Measurements from ENCODE around the gene CLEC4G. TPM values are rescaled to one million over a fixed set of nuclear protein-coding genes. Genes with fewer than 3 reads are reported as not detected.

CLEC4G gene
- total and polyA plus RNA-seq, 2 of the 13 experiments (the other 11 are each of a cell fraction or from before 2014, with no cell fraction given), result not detected

DNA sequence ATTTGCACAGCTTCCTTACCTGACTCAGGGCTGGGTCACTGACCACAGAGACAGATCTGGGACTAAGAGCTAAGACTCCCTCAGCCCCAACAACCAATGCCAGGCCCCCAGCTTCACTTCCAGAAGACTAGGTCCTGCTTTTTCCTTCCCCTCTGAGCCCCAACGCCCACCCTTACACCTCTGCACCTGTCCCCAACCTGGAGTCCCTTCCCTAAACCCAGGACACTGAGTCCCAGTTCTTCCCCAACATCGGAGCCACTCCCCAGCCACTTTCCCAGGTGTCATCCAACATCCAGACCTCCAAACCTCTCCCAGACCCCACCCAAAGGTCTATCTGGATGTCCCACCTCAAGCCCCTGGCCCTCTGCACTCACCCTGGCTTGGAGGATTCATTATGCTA, 32.9 kb downstream of the CLEC4G start (continued):
- TF ChIP-seq, protein P1, sequence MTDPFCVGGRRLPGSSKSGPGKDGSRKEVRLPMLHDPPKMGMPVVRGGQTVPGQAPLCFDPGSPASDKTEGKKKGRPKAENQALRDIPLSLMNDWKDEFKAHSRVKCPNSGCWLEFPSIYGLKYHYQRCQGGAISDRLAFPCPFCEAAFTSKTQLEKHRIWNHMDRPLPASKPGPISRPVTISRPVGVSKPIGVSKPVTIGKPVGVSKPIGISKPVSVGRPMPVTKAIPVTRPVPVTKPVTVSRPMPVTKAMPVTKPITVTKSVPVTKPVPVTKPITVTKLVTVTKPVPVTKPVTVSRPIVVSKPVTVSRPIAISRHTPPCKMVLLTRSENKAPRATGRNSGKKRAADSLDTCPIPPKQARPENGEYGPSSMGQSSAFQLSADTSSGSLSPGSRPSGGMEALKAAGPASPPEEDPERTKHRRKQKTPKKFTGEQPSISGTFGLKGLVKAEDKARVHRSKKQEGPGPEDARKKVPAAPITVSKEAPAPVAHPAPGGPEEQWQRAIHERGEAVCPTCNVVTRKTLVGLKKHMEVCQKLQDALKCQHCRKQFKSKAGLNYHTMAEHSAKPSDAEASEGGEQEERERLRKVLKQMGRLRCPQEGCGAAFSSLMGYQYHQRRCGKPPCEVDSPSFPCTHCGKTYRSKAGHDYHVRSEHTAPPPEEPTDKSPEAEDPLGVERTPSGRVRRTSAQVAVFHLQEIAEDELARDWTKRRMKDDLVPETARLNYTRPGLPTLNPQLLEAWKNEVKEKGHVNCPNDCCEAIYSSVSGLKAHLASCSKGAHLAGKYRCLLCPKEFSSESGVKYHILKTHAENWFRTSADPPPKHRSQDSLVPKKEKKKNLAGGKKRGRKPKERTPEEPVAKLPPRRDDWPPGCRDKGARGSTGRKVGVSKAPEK (CRISPR knock-in tag; IDR thresholded peaks at IDR 0.05; ENCODE audit: borderline replicate concordance), result no peak
- TF ChIP-seq, protein P2, sequence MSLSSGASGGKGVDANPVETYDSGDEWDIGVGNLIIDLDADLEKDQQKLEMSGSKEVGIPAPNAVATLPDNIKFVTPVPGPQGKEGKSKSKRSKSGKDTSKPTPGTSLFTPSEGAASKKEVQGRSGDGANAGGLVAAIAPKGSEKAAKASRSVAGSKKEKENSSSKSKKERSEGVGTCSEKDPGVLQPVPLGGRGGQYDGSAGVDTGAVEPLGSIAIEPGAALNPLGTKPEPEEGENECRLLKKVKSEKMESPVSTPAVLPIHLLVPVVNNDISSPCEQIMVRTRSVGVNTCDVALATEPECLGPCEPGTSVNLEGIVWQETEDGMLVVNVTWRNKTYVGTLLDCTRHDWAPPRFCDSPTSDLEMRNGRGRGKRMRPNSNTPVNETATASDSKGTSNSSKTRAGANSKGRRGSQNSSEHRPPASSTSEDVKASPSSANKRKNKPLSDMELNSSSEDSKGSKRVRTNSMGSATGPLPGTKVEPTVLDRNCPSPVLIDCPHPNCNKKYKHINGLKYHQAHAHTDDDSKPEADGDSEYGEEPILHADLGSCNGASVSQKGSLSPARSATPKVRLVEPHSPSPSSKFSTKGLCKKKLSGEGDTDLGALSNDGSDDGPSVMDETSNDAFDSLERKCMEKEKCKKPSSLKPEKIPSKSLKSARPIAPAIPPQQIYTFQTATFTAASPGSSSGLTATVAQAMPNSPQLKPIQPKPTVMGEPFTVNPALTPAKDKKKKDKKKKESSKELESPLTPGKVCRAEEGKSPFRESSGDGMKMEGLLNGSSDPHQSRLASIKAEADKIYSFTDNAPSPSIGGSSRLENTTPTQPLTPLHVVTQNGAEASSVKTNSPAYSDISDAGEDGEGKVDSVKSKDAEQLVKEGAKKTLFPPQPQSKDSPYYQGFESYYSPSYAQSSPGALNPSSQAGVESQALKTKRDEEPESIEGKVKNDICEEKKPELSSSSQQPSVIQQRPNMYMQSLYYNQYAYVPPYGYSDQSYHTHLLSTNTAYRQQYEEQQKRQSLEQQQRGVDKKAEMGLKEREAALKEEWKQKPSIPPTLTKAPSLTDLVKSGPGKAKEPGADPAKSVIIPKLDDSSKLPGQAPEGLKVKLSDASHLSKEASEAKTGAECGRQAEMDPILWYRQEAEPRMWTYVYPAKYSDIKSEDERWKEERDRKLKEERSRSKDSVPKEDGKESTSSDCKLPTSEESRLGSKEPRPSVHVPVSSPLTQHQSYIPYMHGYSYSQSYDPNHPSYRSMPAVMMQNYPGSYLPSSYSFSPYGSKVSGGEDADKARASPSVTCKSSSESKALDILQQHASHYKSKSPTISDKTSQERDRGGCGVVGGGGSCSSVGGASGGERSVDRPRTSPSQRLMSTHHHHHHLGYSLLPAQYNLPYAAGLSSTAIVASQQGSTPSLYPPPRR (CRISPR knock-in tag; IDR thresholded peaks at IDR 0.05; ENCODE audit: borderline replicate concordance), result no peak

DNA sequence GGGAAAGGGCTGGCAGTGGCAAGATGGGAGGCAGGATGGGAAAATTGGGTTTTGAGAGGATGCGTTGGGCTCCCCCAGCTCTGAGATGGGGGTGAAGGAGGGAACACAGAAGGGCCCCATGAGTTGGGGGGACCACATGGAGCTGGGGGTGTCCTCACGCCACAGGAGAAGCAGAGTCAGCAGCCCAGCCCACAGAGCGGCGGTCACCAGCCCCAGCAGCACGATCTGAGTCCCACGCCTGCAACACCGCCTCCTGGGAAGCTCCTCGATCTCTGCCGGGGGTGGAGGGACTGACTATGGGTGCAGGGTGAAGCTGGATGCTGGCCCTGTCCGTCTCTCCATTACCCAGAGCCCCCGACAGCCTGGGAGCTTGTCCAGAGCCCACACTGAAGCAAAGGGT, 33.3 kb downstream of the CLEC4G start:
- intact Hi-C loops (cut with micrococcal nuclease; ENCODE audit: unreplicated experiment), result no loop called here
- in situ Hi-C loops (cut with HindIII; ENCODE audit: extremely low pct_ligation_motif_present, low pct_unique_long_range_greater_than_20kb), result no loop called here
- ChIA-PET POLR2A (no interaction called here), CTCF (ENCODE audit: low intra/inter-chr PET ratio, low total read pairs) (no interaction called here)
- Histone ChIP-seq H3K79me2 (ENCODE audit: insufficient read depth, low read length) (no peaks in the 10 kb centered on the region), H2AFZ (ENCODE audit: low read length) (no peak overlapping the region), H3K27me3 (ENCODE audit: control insufficient read depth in 1 of 2, insufficient read depth in 2 of 2, low read length in 2 of 2) (peaks cover 0 to 24% of the 10 kb centered on the region in 2 experiments; a peak in 2 of 5 replicates), H3K9ac (ENCODE audit: insufficient read depth, low read depth, low read length) (no peak overlapping the region), H3K9me3 (ENCODE audit: low read length) (no peaks in the 10 kb centered on the region), H4K20me1 (ENCODE audit: insufficient read depth, low read length) (no peaks in the 10 kb centered on the region), H3K4me1 (ENCODE audit: insufficient read depth, low read length) (peaks cover 11% of the 10 kb centered on the region), H3K36me3 (replicated peaks in 1 of 2; ENCODE audit: control insufficient read depth in 1 of 2, insufficient read depth in 2 of 2, low read length in 2 of 2) (no peaks in the 10 kb centered on the region), H3K4me3 (replicated peaks in 1 of 3; ENCODE audit: insufficient read depth in 1 of 3, low read depth in 2 of 3, low read length in 3 of 3) (no peak overlapping the region), H3K4me2 (ENCODE audit: low read depth, low read length) (no peak overlapping the region), H3K27ac (ENCODE audit: extremely low read length, insufficient read depth, low read length) (no peak overlapping the region)
- no peak; the same call in 2 of the 3 replicates for ATAC-seq
- BruUV-seq (replicated peaks), result no TSS peak
- 54% methylated on average over 1 of the region's 11 CpGs for WGBS (ENCODE audit: low lambda C conversion rate)
- no peak for FAIRE-seq
- no peak for DNase-seq (ENCODE audit: low spot score)
- TF ChIP-seq ZNF619 (CRISPR knock-in tag; IDR thresholded peaks at IDR 0.05) (no peak), ZNF121 (CRISPR knock-in tag; IDR thresholded peaks at IDR 0.05) (no peak), HOXA3 (CRISPR knock-in tag; IDR thresholded peaks at IDR 0.05) (no peak), ZBTB7B (CRISPR knock-in tag; IDR thresholded peaks at IDR 0.05) (no peak), FOXK1 (CRISPR knock-in tag; IDR thresholded peaks at IDR 0.05; ENCODE audit: borderline replicate concordance, low read depth) (no peak), SATB2 (CRISPR knock-in tag; IDR thresholded peaks at IDR 0.05) (no peak), HHEX (CRISPR knock-in tag; IDR thresholded peaks at IDR 0.05) (no peak), ZNF839 (CRISPR knock-in tag; IDR thresholded peaks at IDR 0.05; ENCODE audit: borderline replicate concordance) (no peak), KMT2A (CRISPR knock-in tag; IDR thresholded peaks at IDR 0.05) (no peak), ZNF672 (CRISPR knock-in tag; IDR thresholded peaks at IDR 0.05) (no peak), TGIF2 (CRISPR knock-in tag; IDR thresholded peaks at IDR 0.05) (no peak), THAP11 (CRISPR knock-in tag; IDR thresholded peaks at IDR 0.05) (no peak), HNF4G (IDR thresholded peaks at IDR 0.05; ENCODE audit: borderline replicate concordance, low read depth, low read length) (no peak), HNF4G (CRISPR knock-in tag; IDR thresholded peaks at IDR 0.05; ENCODE audit: borderline replicate concordance, low read depth) (no peak)
- TF ChIP-seq, protein P3, sequence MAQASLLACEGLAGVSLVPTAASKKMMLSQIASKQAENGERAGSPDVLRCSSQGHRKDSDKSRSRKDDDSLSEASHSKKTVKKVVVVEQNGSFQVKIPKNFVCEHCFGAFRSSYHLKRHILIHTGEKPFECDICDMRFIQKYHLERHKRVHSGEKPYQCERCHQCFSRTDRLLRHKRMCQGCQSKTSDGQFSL (CRISPR knock-in tag; IDR thresholded peaks at IDR 0.05), result no peak
